GM21381 (cell line): ENCODE measurements around the gene NTF3.

ENCODE experiments used
- ATAC-seq: cut with Tn5 transposase; IDR thresholded peaks from one replicate; pipeline ENCODE4 v1.9.1; 2021; ENCODE audit warnings: mild to moderate bottlenecking, moderate library complexity; ENCODE audit not compliant: unreplicated experiment

NTF3 gene

DNA sequence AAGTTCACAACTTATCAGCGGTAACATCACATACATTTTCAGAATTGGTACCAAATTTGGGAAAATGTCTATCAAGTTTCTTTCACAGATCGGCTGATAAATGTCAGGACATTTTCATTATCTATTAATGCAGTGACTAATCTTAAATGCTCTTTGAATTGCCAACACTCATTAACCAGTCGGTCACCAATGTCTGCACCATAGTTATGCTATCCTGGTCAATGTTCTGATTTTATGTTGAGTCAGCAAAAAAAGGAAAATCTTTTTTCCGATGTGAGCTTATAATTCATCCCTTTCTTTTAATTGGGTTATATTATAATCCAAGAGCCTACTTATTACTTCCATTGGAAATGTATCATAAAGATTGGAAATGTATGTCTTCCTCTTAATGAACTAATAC lies 77.2 kb downstream of the NTF3 start:
- ATAC-seq: no peak

DNA sequence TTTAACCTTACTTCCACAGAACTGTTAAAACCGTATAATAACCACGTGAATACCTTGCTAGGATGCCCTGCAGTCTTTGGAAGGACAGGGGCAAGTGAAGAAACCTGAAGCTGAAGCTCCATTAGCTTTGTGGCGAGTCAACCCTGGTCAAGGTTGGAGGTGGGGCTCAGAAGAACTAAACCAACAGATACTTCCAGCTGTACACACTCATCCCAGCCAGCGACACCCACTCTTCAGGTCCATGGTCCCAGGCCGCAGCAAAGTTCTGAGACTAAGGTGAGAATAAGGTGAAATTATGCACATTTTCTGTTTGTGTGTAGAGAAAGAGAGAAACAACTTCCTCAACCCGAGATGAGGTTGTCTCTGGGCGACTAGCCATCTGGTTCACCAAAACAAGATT lies 77.6 kb downstream of the NTF3 start:
- no peak for ATAC-seq

DNA sequence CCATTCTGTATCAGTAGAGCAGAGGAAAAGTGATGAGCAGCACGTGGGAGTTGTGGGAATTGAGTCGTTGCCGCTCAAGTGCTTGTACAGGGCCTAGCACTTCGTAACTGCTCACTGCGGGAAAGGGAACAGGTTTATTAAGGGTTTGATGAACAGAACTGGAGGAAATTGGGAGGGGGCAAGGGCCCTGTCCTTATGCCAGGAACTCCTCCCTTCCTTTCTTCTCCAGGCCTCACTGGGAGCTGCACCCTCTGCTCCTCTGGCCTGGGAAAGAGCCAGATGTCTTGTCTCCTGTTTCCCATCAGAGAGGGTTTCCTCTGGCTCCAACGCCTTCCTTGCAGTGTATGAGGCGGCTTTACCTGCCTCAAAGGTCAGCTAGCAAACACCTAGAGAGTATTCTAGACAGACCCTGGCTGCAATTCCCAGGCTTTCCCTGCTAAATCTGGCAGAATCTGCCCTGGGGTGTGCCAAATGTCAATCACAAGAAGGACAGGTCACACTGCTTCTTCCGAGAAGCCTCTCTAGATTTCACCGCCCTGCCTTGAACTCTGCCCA lies 78.4 kb downstream of the NTF3 start:
- ATAC-seq: no peak

DNA sequence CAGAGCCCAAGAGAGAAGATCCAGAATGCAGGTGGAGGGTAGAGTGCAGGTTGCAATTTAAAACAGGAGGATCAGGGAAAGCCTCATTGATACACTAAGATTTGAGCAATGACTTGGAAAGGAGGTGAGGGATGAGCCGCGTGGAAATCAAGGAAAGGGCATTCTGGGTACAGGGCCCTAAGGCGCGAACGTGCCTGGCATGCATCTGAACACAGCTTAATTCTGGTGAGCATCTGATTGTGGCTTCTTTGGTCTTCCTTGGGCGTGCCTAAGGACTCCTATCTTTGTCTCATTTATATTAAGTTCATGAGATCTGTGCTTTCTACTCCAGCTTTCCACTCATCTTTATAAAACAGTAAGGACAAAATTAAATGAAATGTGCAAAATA lies 79.3 kb downstream of the NTF3 start:
- no peak for ATAC-seq

DNA sequence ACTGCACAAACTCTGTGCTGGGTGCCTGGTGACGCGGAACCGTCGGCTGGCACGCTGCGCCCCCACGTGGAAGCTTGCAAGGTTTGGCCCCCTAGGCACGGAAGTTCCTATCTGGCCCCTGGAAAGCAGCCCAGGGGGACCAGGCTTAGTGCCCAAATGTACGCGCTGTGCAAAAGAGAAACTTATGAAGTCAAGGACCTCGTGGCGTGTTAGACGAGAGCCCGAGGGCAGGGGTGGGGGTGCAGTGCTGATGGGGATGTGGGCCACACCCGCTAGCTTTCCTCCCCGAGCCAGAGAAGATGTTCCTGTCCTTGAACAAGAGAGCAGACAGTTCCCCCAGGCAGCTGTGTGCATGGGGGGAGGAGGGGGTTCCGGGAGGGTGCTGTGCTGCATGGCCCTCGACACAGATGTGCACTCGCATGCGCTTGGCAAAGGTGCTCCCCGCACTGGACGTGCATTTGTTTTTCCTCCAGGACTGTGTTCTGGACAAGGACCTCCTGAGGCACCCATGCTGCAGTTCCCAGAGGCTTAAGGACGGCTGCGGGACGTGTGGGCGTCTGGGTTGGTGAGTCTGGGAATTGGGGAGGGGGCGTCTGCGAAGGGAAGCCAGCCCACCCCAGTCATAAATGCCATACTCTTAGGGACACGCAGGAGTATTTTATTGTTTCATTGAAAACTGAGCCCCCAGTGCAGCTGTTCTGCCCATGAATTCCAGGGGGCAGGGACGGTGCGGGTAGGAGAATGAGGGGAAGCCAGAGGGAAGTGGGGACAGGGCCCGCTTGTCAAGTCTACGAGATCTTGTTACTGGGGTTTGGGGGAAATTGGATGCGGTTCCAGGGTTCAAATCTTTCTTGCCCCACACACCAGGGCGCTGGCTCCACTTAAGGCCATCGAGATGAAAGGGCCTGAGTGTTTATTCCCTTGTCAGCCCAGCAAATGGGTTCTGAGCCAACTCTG lies 80.0 kb downstream of the NTF3 start:
- no peak for ATAC-seq

DNA sequence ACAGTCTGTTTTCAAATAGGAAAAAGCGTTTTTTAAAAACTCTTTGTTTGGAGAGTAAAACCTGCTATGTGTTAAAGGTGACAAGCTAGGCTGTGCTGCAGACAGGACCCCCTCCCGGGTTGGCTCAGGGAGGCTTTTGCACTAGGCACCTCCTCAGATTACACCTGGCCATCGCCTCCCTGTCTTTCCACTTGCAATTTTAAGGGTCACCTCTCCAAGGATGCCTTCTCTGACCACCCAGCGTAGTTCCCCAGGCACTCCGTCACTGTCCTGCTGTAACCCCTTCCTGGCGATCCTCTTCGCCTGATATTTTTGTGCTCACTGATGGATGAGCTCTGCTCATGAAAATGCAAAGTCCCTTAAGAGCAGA lies 80.7 kb downstream of the NTF3 start:
- ATAC-seq: no peak

DNA sequence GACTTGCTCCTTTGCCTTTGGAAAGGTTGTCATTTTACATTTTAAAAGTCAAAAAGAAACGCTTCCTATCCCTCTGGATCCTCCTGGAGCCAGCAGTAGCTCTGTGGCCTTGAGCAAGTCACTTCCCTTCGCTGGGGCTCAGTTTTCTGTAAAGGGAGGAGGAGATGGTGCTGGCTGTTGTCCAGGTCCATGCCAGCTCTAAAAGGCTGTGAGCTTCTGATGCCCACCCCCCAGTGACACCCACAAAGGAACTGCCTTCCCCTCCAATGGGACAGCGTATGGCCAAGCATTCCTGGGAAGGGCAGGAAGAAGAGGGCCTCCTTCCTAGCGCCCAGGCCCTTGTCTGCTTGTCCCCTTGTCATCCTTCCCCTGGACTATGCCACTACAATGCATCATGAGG lies 81.5 kb downstream of the NTF3 start:
- no peak for ATAC-seq

DNA sequence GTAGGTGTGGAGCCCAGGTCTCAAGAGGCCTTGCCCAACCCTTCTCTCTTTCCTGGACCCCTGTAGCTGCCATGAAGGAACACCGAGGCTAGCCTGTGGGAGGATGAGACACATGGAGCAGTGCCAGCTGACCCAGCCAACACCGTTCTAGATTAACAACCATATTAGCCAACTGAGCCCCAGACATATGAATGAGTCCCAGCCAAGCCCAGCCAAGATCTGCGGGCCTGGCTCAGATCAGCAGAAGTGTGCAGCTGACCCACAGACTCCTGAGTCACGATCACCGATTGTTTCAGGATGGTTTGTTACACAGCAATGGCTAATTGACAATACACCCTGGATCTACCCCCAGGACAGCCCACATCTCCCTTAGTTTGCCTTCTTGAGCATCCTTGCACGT lies 82.1 kb downstream of the NTF3 start:
- no peak for ATAC-seq

DNA sequence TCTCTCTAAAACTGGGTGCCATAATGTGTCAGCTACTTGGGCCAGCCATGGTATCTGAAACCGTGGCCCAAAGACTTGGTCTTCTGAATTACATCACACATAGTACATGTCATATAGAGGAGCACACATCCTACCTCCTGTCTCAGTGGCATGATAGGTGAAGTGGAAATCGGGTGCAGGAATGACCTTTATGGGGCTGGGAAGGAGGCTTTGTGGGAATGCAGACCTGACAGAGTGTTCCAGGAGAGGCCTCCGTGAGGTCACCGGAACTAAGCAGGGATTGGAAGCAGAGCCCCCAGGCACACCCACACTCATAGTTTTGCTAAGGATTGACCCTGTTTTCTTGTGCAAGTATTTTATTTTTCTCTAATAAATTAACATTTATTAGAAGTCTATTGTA lies 82.6 kb downstream of the NTF3 start:
- no peak for ATAC-seq

DNA sequence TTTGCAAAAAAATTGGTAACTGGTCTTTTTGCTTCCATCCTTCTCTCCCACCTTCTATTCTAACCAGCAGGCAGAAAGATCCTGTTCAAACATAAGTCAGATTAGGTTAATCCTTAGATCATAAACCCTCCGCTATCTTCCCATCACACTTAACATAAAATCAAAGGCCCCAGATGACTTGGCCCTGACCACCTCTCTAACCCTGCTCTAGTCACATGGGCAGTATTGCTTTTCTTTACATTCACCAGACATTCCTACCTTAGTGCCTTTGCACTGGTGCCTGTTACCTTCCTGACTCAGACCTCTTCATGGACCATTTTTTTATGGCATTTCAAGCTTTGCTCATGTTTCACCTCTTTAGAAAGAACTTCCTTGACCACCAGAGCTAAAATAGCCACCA lies 83.5 kb downstream of the NTF3 start:
- no peak for ATAC-seq

DNA sequence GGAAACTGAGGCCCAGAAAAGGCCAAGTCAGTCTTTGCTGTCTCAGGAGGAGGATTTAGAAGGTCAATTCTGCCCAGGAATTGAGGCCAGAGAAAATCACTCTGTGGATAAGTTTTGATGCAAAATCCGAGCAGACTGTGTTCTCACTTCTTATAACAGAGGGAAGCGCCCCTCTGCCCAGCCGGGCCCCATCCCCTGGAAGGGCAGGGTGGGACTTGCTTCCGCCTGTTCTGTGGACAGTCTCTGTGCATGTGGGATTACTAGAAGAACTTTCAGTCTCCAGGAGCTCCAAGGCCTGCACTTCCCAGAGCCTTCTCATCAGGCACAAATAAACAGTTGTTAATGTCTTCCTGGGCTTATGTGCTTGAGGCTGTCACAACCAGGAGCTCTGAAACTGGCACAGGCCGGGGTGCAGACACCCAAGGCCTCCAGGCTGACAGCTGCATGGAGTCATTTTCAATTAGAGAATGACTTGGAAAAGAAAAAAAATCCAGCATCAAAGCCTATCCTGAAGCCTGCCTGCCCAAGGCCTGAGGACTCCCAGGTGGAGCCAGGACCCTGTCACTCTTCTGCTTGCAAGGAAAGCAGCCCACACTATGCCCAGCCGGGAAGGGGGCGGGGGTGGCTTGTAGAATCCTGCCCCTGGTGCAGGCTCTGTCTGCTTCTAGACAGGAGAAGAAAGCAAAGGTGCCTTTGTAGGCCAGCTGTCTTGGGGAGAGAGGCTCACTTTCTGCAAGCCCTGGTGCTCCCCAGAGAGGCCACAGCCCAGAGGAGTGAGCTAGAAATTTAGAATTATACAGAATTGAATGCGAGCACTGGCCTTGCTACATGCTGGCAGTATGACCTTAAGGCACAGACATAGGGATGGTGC lies 84.7 kb downstream of the NTF3 start:
- no peak for ATAC-seq

DNA sequence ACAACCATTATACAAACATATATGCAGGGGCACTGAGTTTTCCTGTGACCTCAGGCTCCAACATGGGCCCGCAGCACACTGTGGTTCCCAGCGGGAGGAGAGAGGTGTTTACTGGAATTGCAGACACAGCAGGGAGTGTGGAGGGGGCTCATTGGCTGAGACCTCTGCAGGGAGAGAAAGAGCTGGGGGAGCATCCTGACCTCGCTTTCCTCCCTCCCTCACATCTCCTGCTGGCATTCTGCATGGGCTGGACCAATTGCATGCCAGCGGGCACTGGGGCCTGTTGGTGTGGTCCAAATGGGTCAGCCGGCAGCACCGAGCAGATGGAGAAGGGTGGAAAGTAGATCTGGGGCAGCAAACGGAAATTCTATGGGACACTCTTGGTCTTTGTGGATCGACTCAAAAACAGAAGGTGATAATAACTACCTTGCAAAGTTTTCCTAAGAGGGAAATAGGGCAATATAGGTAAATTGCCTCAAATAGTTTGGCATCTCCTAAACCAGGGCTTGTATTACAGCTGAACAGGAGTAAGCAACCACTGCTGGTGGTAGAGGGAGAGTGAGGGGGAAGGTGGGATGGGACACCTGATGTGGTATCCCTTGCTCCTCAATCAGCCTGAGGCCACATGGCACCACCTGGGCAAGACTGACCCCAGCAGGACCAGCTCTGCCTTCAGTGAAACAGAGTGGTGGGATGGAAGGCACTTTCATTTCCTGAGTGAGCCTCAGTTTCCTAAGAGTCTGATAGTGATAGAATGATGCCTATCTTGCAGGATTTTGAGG lies 86.9 kb downstream of the NTF3 start:
- ATAC-seq: no peak

DNA sequence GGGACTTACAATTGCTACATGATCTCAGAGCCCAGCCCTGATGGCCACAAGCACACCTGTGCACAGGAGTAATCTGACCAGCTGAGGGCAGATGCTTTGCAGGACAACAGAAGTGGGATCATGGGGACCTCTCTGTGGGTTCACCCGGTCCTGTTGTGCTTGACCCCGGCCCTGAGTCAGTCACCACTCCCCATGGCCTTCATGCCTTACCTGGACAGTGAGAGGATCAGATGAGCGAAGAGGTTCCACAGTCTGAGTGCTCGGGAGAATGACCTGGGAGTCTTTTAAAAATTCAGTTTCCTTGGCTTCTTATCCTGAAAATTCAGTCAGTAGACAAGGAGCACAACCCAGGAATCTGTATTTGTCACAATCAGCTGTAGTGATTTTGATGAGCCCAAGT lies 88.1 kb downstream of the NTF3 start:
- ATAC-seq: no peak

DNA sequence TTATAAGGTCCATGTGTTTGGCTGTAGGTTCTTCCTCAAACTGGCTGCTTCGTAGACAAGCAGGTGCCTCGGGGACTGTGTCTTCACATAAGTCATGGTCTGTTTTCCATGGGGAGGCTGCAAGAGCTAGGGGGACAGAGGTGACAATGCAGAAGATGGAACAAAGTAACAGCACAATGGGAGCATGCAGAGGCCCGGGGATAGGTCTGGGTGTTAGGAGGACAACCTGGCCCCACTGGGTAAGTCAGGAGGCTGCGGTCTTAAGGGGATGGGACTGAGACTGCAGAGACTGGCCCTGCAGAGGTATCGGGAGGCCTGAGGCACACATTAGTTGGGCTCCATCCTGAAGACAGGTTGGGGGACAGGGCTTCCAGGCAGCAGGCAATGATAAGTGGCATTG lies 88.9 kb downstream of the NTF3 start:
- no peak for ATAC-seq

DNA sequence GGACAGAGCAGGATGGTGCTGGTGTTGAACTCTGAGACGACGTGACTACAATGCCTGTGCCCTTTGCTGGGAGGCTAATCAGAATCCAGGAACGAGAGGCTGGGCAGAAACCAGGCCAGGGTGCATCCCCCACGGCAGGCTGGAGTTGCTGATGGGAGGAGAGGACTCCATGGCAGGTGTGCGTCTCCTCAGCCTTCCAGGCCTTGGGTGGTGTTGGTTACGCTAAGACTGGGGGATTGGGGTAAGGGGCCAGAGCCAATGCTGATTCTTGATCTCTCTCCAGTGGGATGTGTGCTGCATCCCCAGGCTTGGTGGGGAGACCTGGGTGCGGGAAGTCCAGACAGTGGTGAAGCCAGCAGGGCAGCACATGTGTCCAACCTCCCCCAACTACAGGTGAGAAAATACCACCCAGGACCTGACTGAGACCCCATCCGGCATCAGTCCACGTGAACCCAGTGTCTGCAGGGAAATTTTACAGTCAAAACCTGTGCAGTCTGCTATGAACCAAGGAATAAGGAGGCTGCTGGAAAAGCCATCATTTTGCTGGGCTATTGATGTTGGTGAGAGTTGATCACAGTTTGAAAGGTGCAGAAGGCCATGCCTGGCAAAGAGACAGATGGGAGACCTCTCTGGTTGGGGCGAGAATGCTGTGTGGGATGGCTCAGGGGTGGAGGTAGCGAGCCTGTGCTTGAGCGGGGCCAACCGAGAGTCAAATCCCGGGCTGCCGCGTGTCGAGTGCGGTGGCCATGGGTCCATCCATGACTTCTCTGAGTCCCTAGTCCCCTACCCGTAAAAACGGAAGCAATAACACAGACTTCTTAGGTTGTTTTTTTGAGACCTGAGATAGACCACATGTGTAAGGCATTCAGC lies 89.8 kb downstream of the NTF3 start:
- ATAC-seq: no peak

DNA sequence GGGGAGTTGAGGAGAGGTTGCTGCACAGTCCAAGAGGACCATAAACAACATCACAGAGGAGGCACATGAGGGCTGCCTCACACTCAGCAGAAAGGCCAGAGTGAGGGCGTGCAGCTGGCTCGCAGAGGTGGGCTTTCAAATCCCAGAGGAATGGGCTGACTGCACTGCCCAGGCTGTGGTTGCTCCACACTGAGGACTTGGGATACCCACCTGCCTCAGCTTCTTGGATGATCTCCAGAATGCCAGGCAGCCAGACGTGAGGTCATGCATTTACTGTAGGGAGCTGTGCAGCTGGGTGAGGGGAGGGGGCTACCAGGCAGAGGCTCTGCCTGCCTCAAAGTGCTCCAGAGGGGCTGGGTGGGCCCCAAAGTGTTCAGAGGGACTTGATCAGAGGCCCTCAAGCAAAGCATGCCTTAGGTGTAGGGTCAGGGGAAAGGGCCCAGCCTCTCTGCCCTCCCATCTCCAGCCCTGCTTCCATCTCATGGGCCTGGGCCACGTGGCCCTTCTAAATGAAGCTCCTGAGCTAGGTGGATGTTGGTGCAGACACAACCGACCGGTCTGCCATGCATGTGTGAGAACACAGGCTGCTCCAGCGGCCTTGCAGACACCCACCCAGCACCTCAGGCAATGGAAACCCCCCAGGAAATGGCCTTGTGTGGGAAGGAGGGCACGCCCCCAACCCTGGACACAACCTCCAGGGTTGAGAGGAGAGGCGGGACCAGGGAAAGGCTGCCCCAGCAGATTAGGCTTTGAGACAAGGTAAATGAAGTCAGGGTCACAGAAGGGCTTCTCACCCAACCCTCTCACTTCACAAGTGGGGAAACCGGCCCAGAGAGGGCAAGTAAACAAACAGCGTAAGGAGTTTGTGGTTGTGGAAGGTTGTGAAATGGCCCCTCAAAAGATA lies 90.8 kb downstream of the NTF3 start:
- no peak for ATAC-seq

DNA sequence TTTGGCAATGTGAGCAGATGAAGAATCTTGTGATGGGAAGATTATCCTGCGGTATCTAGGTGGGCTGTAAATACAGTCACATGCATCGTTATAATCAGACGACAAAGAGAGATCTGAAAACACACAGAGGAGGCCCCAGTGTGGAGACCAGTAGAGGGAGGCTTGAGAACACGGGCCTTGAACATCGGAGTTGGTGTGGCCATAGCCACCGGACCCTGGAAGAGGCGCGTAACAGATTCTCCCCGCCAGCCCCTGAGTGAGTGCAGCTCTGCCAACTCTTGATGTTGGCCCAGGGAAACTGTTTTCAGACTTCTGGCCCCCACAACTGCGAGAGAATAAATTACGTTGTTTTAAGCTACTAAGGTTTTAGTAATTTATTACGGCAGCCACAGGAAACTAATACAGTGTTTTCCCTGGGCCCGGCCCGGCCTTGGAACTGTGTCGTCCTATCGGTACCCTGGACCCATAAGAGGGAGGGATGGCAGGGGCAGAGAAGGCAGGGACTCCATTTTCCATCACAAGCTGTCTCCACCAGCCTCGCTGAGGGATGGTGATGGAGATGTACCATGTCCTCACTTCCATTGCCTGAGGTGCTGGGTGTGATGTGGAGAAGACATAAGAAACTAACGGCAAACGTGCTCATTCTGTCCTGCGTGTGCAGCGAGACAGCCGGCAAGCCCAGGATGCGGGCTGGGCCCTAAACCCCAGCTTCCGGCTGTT lies 91.6 kb downstream of the NTF3 start:
- ATAC-seq: no peak

DNA sequence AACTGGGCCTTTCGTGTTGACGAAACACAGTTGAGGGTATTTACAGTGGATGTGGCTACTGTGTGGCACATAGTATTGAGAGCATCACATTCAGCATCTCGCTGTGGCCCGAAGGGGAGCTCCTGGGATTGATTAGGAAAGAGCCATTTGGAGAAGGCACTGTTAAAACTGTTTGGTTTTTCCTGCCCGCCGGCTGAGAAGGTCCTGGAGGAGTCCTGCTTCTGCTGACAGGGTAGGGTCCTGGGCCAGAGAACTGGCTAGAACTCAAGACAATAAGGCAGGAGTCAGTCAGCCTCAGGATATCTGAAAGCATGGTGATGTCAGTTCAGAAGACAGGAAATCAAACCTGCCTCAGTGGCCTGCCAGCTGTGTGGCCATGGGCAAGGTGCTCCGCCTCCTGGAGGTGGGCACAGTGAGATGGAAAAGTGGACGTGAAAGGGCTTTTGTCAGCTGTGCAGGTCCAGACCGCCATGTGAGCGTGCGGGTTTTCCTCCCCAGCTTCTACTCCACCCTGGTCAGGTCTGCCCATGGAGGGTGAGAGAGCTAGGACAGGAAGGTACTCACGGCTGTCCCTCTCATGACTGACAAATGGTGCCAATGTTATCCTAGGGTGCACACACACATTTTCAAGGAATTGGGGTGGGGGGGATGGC lies 92.3 kb downstream of the NTF3 start:
- ATAC-seq: no peak
